GM12878 (cell line): ENCODE measurements around the gene PRR5. TPM values are rescaled to one million over a fixed set of nuclear protein-coding genes. Genes with fewer than 3 reads are reported as not detected.

Experiments
- ATAC-seq: fragments of 200-7000 bp; cut with Tn5 transposase; 3 replicates; pipeline ENCODE4 v1.9.1; 2020; ENCODE audit warnings: mild to moderate bottlenecking, moderate library complexity
- BruUV-seq: library from RNA; stranded (reverse); fragments of 400-500 nt; replicated peaks from 2 replicates; lab custom pipeline; 2021; lab: Mats Ljungman, UMichigan
- CTCF ChIA-PET: fragments of 300-600 bp; sonication (Branson Sonifier 250); formaldehyde crosslinking; extraction: SDS; loops from one replicate; lab custom pipeline; 2021; ENCODE audit warnings: inconsistent platforms; lab: Yijun Ruan, JAX
- POLR2A ChIA-PET: fragments of 350-600 bp; formaldehyde crosslinking; extraction: SDS; loops from one replicate; lab custom pipeline; 2021; ENCODE audit warnings: inconsistent platforms; lab: Charles Lee
- RAD21 ChIA-PET: fragments of 300-600 bp; sonication (Branson Sonifier 250); formaldehyde crosslinking; loops from one replicate; lab custom pipeline; 2023; ENCODE audit warnings: antibody characterized with exemption; ENCODE audit not compliant: unreplicated experiment; lab: Charles Lee
- SMC1A ChIA-PET: fragments of 300-600 bp; sonication (Branson Sonifier 250); formaldehyde crosslinking; loops from one replicate; lab custom pipeline; 2023; ENCODE audit not compliant: unreplicated experiment, uncharacterized antibody; lab: Charles Lee
- DNase-seq: peaks from one replicate; pipeline ENCODE4 v3.0.0-alpha.2; 2011; ENCODE audit warnings: low read depth, low spot score
- FAIRE-seq: peaks from 3 replicates; lab custom pipeline; 2011; peaks lifted over from hg19 to GRCh38; lab: Jason Lieb, UNC
- H2AFZ ChIP-seq: 2 replicates; pipeline ENCODE4 v1.6.0; 2011; ENCODE audit warnings: low read depth, low read length, control low read depth; ENCODE audit not compliant: control insufficient read depth
- H3K27ac ChIP-seq: 2 replicates; pipeline ENCODE4 v1.5.1; 2011; ENCODE audit warnings: control low read depth; ENCODE audit not compliant: control insufficient read depth, insufficient read depth
- H3K27me3 ChIP-seq, 2 experiments: replicated peaks in 1 of 2; 2 replicates each; pipeline versions ENCODE4 v1.6.0 to v1.6.1; 2011; ENCODE audit warnings: low read length in 1 of 2; ENCODE audit not compliant: control insufficient read depth in 2 of 2, insufficient read depth in 2 of 2
- H3K36me3 ChIP-seq, 2 experiments: 2 replicates each; pipeline ENCODE4 v1.5.1; 2011; ENCODE audit warnings: low read length in 1 of 2; ENCODE audit not compliant: control insufficient read depth in 2 of 2, insufficient read depth in 2 of 2
- H3K4me1 ChIP-seq: 2 replicates; pipeline ENCODE4 v1.6.1; 2011; ENCODE audit warnings: mild to moderate bottlenecking, low read length, moderate library complexity, mixed read lengths; ENCODE audit not compliant: control insufficient read depth, insufficient read depth
- H3K4me2 ChIP-seq: 2 replicates; pipeline ENCODE4 v1.6.0; 2011; ENCODE audit warnings: control low read depth; ENCODE audit not compliant: control insufficient read depth, insufficient read depth
- H3K4me3 ChIP-seq: fragments of 200-600 bp; sonication (generic); 2 replicates; pipeline ENCODE4 v1.5.1; 2016
- H3K79me2 ChIP-seq: 2 replicates; pipeline ENCODE4 v1.6.0; 2011; ENCODE audit warnings: low read length; ENCODE audit not compliant: control insufficient read depth, insufficient read depth
- H3K9ac ChIP-seq: 2 replicates; pipeline ENCODE4 v1.8.0; 2011; ENCODE audit warnings: low read length, control low read depth, mixed read lengths; ENCODE audit not compliant: control insufficient read depth, insufficient read depth
- H3K9me3 ChIP-seq: replicated peaks from 3 replicates; pipeline ENCODE4 v1.5.1; 2011; ENCODE audit warnings: mild to moderate bottlenecking, low read length; ENCODE audit not compliant: control insufficient read depth, insufficient read depth
- H4K20me1 ChIP-seq: 2 replicates; pipeline ENCODE4 v1.6.0; 2011; ENCODE audit not compliant: control insufficient read depth, insufficient read depth
- BHLHE40 ChIP-seq, 2 experiments: fragments of 450-650 bp in 1 of 2; IDR thresholded peaks; 2 replicates each; pipeline ENCODE4 v1.6.1; 2011 to 2017; ENCODE audit warnings: low read depth in 2 of 2, borderline replicate concordance in 1 of 2, improper control_type of control experiment in 1 of 2, low read length in 1 of 2, mild to moderate bottlenecking in 1 of 2
- IKZF2 ChIP-seq, 2 experiments: fragments of 450-650 bp; IDR thresholded peaks; 2 replicates each; pipeline ENCODE4 v1.6.1; 2017; ENCODE audit warnings: mild to moderate bottlenecking in 2 of 2, moderate library complexity in 2 of 2
- NR2C2 ChIP-seq: IDR thresholded peaks from 2 replicates; pipeline ENCODE4 v1.6.1; 2011; ENCODE audit warnings: borderline replicate concordance, low read depth; ENCODE audit not compliant: control insufficient read depth, insufficient read length
- NR2F1 ChIP-seq: fragments of 450-650 bp; conservative IDR thresholded peaks from 2 replicates; pipeline ENCODE4 v1.6.1; 2017; ENCODE audit warnings: mild to moderate bottlenecking
- TAF1 ChIP-seq: IDR thresholded peaks from 2 replicates; pipeline ENCODE4 v1.6.1; 2011; ENCODE audit warnings: mild to moderate bottlenecking, low read depth, low read length, borderline replicate concordance
- ZNF687 ChIP-seq: fragments of 450-650 bp; IDR thresholded peaks from 2 replicates; pipeline ENCODE4 v1.6.1; 2017; ENCODE audit warnings: mild to moderate bottlenecking, moderate library complexity
- WGBS: methylation state at CpG from one replicate; pipeline ENCODE4 v1.1.6; 2016; ENCODE audit warnings: low lambda C conversion rate; ENCODE audit not compliant: insufficient replicate concordance, insufficient coverage; ENCODE audit errors: missing lambda C conversion rate; 5-methylcytosine and 5-hydroxymethylcytosine counted together
- in situ Hi-C: fragments of 300-500 bp; cut with MboI; formaldehyde crosslinking; loops from 9 replicates; pipeline ENCODE4 v1.14.3; 2018; ENCODE audit warnings: mixed read lengths
- intact Hi-C: fragments of 100-400 bp; cut with micrococcal nuclease; formaldehyde crosslinking; loops from one replicate; pipeline ENCODE4 v1.14.2; 2022; ENCODE audit not compliant: unreplicated experiment
- polyA plus RNA-seq, 11 experiments: library from polyadenylated mRNA; depleted of rRNA in 4 of 11; unstranded in 6 of 11; stranded (reverse) in 5 of 11; fragments of >200 nt; fragmentation: Nextera tagmentation in 4 of 11; fragmentation: Illumina TruSeq in 1 of 11; extraction: Ambion mirVana in 4 of 11; extraction: Trizol in 1 of 11; gene quantifications; 1 replicate in 1 of 11; 2 replicates in 10 of 11; pipeline versions ENCODE4 v1.2.1 to v1.2.3, GENCODE V29; 2011 to 2016; ENCODE audit warnings: inconsistent platforms in 2 of 11, missing spikeins in 2 of 11, low read depth in 1 of 11
- total RNA-seq, 4 experiments: library from RNA; depleted of rRNA in 3 of 4; stranded (reverse); fragments of >200 nt in 3 of 4; fragmentation: Illumina TruSeq in 1 of 4; extraction: Trizol in 1 of 4; gene quantifications; 2 replicates each; pipeline versions ENCODE4 v1.2.1 to v1.2.3, GENCODE V29; 2013 to 2021

Gene PRR5
- total and polyA plus RNA-seq, 10 of the 15 experiments (the other 5 are each of a cell fraction or from before 2014, with no cell fraction given) = 0.03 to 9.4 (median 1.5) TPM

- SMC1A ChIA-PET = no interaction called here
- peak; percentile 41; the same call in 1 of the 2 replicates for TF ChIP-seq NR2F1
- TF ChIP-seq TAF1 = no peak
- peak in 1 of 2 experiments; percentile 42; a peak in 1 of 4 replicates for TF ChIP-seq BHLHE40 (IDR thresholded peaks at IDR 0.05; ENCODE audit: borderline replicate concordance in 1 of 2, low read depth in 2 of 2, low read length in 1 of 2)
- TF ChIP-seq IKZF2 (IDR thresholded peaks at IDR 0.05) = 0 out of 4 replicates have a peak, but pooled peaks of 1 of the 2 experiments have one; percentile 9
- peak; percentile 70 for TF ChIP-seq ZNF687
- no peak for TF ChIP-seq NR2C2
- Histone ChIP-seq H3K36me3 (no peaks in the 10 kb centered on the region), H3K4me3 (no peak overlapping the region), H3K27ac (no peak overlapping the region), H3K4me1 (peaks cover 8% of the 10 kb centered on the region; the same call in 1 of the 2 replicates), H4K20me1 (no peaks in the 10 kb centered on the region), H3K79me2 (no peaks in the 10 kb centered on the region), H3K27me3 (no peaks in the 10 kb centered on the region), H3K4me2 (peak overlapping the region; percentile 60; the same call in 1 of the 2 replicates), H3K9me3 (no peaks in the 10 kb centered on the region), H3K9ac (no peak overlapping the region), H2AFZ (peak overlapping the region; percentile 8; the same call in 1 of the 2 replicates)
- POLR2A ChIA-PET = no interaction called here
- DNase-seq (no peak), FAIRE-seq (no peak), ATAC-seq (peak; percentile 82)
- intact Hi-C loops (no loop called here), in situ Hi-C loops (no loop called here)
- CTCF ChIA-PET = no interaction called here
- RAD21 ChIA-PET = no interaction called here
- WGBS = 34% methylated on average over 18 of the region's 23 CpGs
- no TSS peak for BruUV-seq
Measured at GRCh38 chr22:44710474-44711240, 8.7 kb downstream of the PRR5 start.
